Neural crest cell (in vitro differentiated cells): Measurements from ENCODE around the gene ATRAID. TPM values are rescaled to one million over a fixed set of nuclear protein-coding genes. Genes with fewer than 3 reads are reported as not detected.

ENCODE experiments used
- DNase-seq: peaks from one replicate; pipeline ENCODE4 v3.0.0; 2021; ENCODE audit warnings: low read depth, mixed read lengths, low spot score
- H3K27ac Mint-ChIP-seq: one replicate; pipeline ENCODE4 v1.8.0; 2021; ENCODE audit warnings: mild to moderate bottlenecking, mixed read lengths; ENCODE audit not compliant: unreplicated experiment
- H3K27me3 Mint-ChIP-seq: 2 replicates; pipeline ENCODE4 v1.8.0; 2021; ENCODE audit warnings: low read depth, mild to moderate bottlenecking, mixed read lengths
- H3K36me3 Mint-ChIP-seq: 2 replicates; pipeline ENCODE4 v1.8.0; 2021; ENCODE audit warnings: low read depth, mild to moderate bottlenecking, mixed read lengths
- H3K4me1 Mint-ChIP-seq: 2 replicates; pipeline ENCODE4 v1.8.0; 2021; ENCODE audit warnings: mixed read lengths
- H3K4me3 Mint-ChIP-seq: one replicate; pipeline ENCODE4 v1.8.0; 2021; ENCODE audit warnings: mild to moderate bottlenecking, mixed read lengths
- H3K9me3 Mint-ChIP-seq: 2 replicates; pipeline ENCODE4 v1.8.0; 2021; ENCODE audit warnings: mixed read lengths
- CTCF ChIP-seq: fragments of 200-600 bp; sonication (generic); conservative IDR thresholded peaks from 2 replicates; pipeline ENCODE4 v1.5.0; 2021; ENCODE audit warnings: antibody characterized with exemption, mild to moderate bottlenecking
- total RNA-seq: library from RNA; stranded (reverse); gene quantifications from 2 replicates; pipeline ENCODE4 v1.2.1, GENCODE V29; 2021

Gene ATRAID
- total RNA-seq, 1 donor from 2014 or later, result 86.3 TPM

DNA sequence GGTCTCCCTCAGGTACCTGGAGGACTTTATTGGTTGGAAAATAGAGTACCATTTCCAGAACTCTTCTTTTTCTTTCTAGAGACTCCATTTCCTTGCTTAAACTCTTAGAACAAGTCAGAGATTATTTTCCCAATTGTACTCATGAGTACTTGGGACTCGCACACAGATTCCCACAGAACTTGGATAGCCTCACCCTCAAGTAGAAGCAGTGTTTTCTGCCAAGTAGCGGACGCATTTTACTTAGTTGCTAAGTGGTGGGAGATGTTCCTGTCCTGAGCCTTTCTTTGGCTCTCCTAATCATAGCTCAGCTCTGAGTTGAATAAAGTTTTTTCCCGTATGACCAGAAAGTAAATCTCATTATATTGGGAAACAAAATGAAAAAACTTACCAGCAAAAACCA is 33.8 kb downstream of the ATRAID start:
- Mint-ChIP-seq H3K9me3 (no peaks in the 10 kb centered on the region), H3K36me3 (peaks cover 4% of the 10 kb centered on the region), H3K27me3 (peaks cover 5% of the 10 kb centered on the region), H3K27ac (no peak overlapping the region), H3K4me3 (no peak overlapping the region), H3K4me1 (no peaks in the 10 kb centered on the region)
- no peak for TF ChIP-seq CTCF
- no peak for DNase-seq

GRCh38 chr2:27247893-27248292 is 36.1 kb downstream of the ATRAID start:
- H3K36me3 Mint-ChIP-seq, result no peaks in the 10 kb centered on the region

GRCh38 chr2:27249159-27249890 is 37.5 kb downstream of the ATRAID start:
- Mint-ChIP-seq H3K36me3 (no peaks in the 10 kb centered on the region), H3K27me3 (peaks cover 10% of the 10 kb centered on the region), H3K9me3 (no peaks in the 10 kb centered on the region), H3K4me1 (peaks cover 6% of the 10 kb centered on the region), H3K27ac (peak overlapping the region; percentile 27), H3K4me3 (no peak overlapping the region)
- DNase-seq, result no peak
- TF ChIP-seq CTCF, result no peak

More at GRCh38 chr2:27247893-27248292, 36.1 kb downstream of the ATRAID start:
- Mint-ChIP-seq H3K9me3 (no peaks in the 10 kb centered on the region), H3K4me3 (no peak overlapping the region), H3K27ac (no peak overlapping the region), H3K27me3 (peaks cover 10% of the 10 kb centered on the region), H3K4me1 (peaks cover 5% of the 10 kb centered on the region)
- no peak for DNase-seq
- no peak for TF ChIP-seq CTCF

DNA sequence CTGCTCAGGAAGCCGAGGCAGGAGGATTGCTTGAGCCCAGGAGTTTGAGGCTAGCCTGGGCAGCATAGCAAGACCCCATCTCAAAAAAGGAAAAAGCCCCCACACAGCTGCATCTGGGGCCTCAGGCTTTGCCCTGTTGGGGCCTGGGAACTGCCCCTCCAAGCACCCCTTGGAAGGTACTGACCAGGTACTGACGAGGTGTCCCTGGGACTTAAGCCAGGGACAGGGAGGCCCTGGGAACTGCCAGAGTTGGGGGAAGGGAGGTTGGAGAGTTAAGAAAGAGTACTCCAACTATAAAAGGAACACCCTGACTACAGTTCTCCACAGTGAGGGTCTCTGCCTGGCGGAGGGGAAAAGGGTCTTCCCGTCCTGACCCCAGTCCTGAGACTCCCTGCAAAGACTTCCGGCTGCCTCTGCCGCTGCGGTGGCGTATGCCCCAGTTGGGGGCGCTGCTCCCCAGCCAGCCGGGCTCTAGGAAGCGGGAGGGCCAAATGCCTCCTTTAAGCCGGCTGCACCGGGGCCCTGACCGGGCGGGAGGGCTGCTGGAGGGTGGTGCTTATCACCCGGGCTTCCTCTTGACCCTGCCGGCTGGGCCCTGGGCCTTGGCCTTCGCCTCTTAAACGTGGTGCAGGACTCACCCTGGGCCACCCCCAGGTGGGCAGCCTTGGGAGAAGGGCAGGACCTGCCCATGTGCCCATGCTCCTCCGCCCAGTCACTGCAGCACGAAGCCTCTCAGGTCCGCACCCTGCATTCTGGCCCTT is 38.2 kb downstream of the ATRAID start:
- Mint-ChIP-seq H3K4me3 (no peak overlapping the region), H3K27me3 (peaks cover 16% of the 10 kb centered on the region), H3K27ac (no peak overlapping the region), H3K4me1 (peaks cover 8% of the 10 kb centered on the region), H3K36me3 (no peaks in the 10 kb centered on the region), H3K9me3 (no peaks in the 10 kb centered on the region)
- TF ChIP-seq CTCF, result peak; percentile 72
- peak; percentile 70 for DNase-seq

DNA sequence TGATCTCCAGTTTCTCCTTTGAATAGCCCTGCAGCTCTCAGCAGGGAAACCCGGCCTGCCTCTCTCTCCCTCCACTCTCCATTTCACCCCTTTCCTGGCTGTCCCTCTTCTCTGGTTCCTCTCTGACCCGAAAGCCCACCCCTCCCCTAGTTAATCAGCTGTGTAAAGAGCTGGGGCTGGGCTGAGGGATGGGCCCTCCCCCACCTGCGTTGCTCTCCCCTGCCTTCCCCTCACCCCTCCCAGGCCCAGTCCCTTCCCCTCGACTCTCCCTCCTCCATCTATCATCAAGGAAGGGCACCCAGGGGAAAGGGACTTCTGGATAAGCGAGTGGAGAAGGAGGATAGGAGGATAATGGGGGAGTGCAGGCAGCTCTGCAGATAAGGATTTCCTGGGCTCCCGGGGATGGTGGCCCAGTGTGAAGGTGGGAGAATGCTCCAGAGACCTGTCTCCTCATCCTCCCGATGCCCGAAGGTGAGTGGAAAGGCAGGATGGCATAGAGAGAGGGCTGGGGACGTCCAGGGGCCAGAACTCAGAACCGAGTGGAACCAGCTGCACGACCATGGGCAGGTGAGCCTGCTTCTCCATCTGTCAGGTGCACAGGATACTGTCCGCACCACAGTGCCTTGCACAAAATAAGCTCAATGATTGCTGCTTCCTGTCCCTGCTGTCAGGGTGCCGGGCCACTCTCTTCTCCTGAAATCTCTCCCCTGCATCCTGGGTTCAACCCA is 39.0 kb downstream of the ATRAID start:
- peaks cover 22% of the 10 kb centered on the region for H3K27me3 Mint-ChIP-seq
- H3K27ac Mint-ChIP-seq, result no peak overlapping the region
- DNase-seq, result no peak
- no peak for TF ChIP-seq CTCF
- no peak overlapping the region for H3K4me3 Mint-ChIP-seq
- no peaks in the 10 kb centered on the region for H3K9me3 Mint-ChIP-seq
- no peaks in the 10 kb centered on the region for H3K36me3 Mint-ChIP-seq
- peaks cover 8% of the 10 kb centered on the region for H3K4me1 Mint-ChIP-seq
